ENCODE data around the gene PCNX2.

- TF ChIP-seq CTCF (IDR thresholded peaks at IDR 0.05): no peak
- TF ChIP-seq POLR2A (IDR thresholded peaks at IDR 0.05): no peak
Observed at GRCh38 chr1:232949636-232950196, 345.8 kb downstream of the PCNX2 start.

All from body of pancreas (tissue), 4 donors.